T47D (cell line): ENCODE measurements around the gene VAMP2.

Experiments used
- DNase-seq, 2 experiments: peaks; one replicate each; pipeline versions ENCODE4 v3.0.0 to v3.0.0-alpha.2; 2011 to 2012; ENCODE audit warnings: low read depth in 1 of 2, low spot score in 1 of 2
- JUND ChIP-seq: IDR thresholded peaks from 2 replicates; pipeline ENCODE4 v1.6.1; 2012; ENCODE audit warnings: low read depth
- in situ Hi-C: cut with HindIII; loops from 2 replicates; pipeline ENCODE4 v1.10.0; 2016; ENCODE audit warnings: low sequenced_read_pairs, low pct_unique_long_range_greater_than_20kb

VAMP2 gene

GRCh38 chr17:8149419-8150193 lies 13.1 kb downstream of the VAMP2 start:
- TF ChIP-seq JUND, result no peak
- in situ Hi-C loops, result no loop called here
- no peak for DNase-seq

GRCh38 chr17:8148560-8148959 lies 14.2 kb downstream of the VAMP2 start:
- in situ Hi-C loops, result no loop called here
- DNase-seq, result no peak
- no peak for TF ChIP-seq JUND

GRCh38 chr17:8147805-8148404 lies 14.8 kb downstream of the VAMP2 start:
- in situ Hi-C loops, result no loop called here
- no peak for DNase-seq
- TF ChIP-seq JUND, result no peak

GRCh38 chr17:8147141-8147804 lies 15.5 kb downstream of the VAMP2 start:
- in situ Hi-C loops, result no loop called here
- DNase-seq, result no peak
- TF ChIP-seq JUND, result no peak

- no peak for DNase-seq
- in situ Hi-C loops, result no loop called here
- TF ChIP-seq JUND, result no peak
Observed at GRCh38 chr17:8146381-8147140, 16.2 kb downstream of the VAMP2 start.

GRCh38 chr17:8145811-8146210 lies 16.9 kb downstream of the VAMP2 start:
- in situ Hi-C loops, result no loop called here
- no peak for TF ChIP-seq JUND

GRCh38 chr17:8144401-8145231 lies 18.1 kb downstream of the VAMP2 start:
- no peak for TF ChIP-seq JUND
- in situ Hi-C loops, result no loop called here

More at GRCh38 chr17:8145811-8146210, 16.9 kb downstream of the VAMP2 start:
- no peak for DNase-seq

GRCh38 chr17:8143581-8144400 lies 19.0 kb downstream of the VAMP2 start:
- DNase-seq, result no peak
- in situ Hi-C loops, result no loop called here
- no peak for TF ChIP-seq JUND

More at GRCh38 chr17:8144401-8145231, 18.1 kb downstream of the VAMP2 start:
- no peak for DNase-seq

- no peak for TF ChIP-seq JUND
- in situ Hi-C loops, result no loop called here
- DNase-seq, result no peak
Observed at GRCh38 chr17:8142887-8143580, 19.7 kb downstream of the VAMP2 start.

- TF ChIP-seq JUND, result no peak
- DNase-seq, result no peak
- in situ Hi-C loops, result no loop called here
Observed at GRCh38 chr17:8142158-8142886, 20.4 kb downstream of the VAMP2 start.

- DNase-seq, result no peak
- no peak for TF ChIP-seq JUND
- in situ Hi-C loops, result no loop called here
Observed at GRCh38 chr17:8141741-8142140, 21.0 kb downstream of the VAMP2 start.
